ENCODE measurements around the gene TRIM68. TPM values are rescaled to one million over a fixed set of nuclear protein-coding genes. Genes with fewer than 3 reads are reported as not detected.
A peak's percentile ranks its signal among the peaks of the same experiment; 100 is the strongest.

Gene TRIM68
- total RNA-seq, 2 donors from 2014 or later, result 9.1 to 15.2 TPM

DNA sequence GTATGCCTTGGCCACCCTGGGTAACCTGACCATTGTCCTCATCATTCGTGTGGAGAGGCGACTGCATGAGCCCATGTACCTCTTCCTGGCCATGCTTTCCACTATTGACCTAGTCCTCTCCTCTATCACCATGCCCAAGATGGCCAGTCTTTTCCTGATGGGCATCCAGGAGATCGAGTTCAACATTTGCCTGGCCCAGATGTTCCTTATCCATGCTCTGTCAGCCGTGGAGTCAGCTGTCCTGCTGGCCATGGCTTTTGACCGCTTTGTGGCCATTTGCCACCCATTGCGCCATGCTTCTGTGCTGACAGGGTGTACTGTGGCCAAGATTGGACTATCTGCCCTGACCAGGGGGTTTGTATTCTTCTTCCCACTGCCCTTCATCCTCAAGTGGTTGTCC, 31.9 kb upstream of the TRIM68 start:
- no peaks in the 10 kb centered on the region for H3K4me1 ChIP-seq
- intact Hi-C loops (cut with DNase I), result loop anchor here (5.0 kb wide), 1 partner anchor 367 kb away; no protein-coding TSS in a partner anchor
- ATAC-seq (no peak), DNase-seq (no peak)
- no peak overlapping the region for H3K4me3 ChIP-seq
- 70 to 73% methylated on average over 6 of the region's 6 CpGs for WGBS, 2 donors
- TF ChIP-seq, protein P1, sequence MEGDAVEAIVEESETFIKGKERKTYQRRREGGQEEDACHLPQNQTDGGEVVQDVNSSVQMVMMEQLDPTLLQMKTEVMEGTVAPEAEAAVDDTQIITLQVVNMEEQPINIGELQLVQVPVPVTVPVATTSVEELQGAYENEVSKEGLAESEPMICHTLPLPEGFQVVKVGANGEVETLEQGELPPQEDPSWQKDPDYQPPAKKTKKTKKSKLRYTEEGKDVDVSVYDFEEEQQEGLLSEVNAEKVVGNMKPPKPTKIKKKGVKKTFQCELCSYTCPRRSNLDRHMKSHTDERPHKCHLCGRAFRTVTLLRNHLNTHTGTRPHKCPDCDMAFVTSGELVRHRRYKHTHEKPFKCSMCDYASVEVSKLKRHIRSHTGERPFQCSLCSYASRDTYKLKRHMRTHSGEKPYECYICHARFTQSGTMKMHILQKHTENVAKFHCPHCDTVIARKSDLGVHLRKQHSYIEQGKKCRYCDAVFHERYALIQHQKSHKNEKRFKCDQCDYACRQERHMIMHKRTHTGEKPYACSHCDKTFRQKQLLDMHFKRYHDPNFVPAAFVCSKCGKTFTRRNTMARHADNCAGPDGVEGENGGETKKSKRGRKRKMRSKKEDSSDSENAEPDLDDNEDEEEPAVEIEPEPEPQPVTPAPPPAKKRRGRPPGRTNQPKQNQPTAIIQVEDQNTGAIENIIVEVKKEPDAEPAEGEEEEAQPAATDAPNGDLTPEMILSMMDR (IDR thresholded peaks at IDR 0.05), result no peak
- TF ChIP-seq POLR2A (IDR thresholded peaks at IDR 0.05), result no peak
- H3K9me3 ChIP-seq, result no peaks in the 10 kb centered on the region
- H3K36me3 ChIP-seq (replicated peaks in 1 of 2; ENCODE audit: insufficient read depth in 1 of 2, low read depth in 2 of 2), result no peaks in the 10 kb centered on the region
- no peaks in the 10 kb centered on the region for H3K27me3 ChIP-seq
- H3K27ac ChIP-seq, result no peak overlapping the region

DNA sequence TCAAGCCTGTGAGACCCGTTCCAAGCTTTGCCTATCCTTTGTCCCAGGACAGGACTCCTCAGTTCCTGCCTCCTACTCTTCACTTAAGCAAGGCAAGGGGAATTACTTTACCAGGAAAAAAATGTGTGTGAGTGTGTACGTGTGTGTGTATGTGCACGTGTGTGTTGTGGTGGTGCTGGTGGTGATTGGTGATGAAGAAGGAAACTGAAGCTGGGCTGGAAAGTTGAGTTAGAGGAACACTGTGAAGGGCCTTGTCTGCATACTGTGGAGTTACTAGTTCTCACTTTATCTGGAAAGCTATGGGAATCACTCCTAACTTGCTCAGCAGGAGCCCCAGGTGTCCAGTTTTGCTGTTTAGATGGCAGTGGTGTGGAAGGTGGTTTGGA, 29.6 kb upstream of the TRIM68 start:
- no peak overlapping the region for H3K4me3 ChIP-seq
- H3K27ac ChIP-seq, result no peak overlapping the region
- H3K4me1 ChIP-seq, result no peaks in the 10 kb centered on the region
- no peaks in the 10 kb centered on the region for H3K9me3 ChIP-seq
- H3K27me3 ChIP-seq, result no peaks in the 10 kb centered on the region
- 71 to 77% methylated on average over 3 of the region's 3 CpGs for WGBS, 2 donors
- H3K36me3 ChIP-seq (replicated peaks in 1 of 2; ENCODE audit: insufficient read depth in 1 of 2, low read depth in 2 of 2), result no peaks in the 10 kb centered on the region
- ATAC-seq (no peak), DNase-seq (no peak)
- TF ChIP-seq, protein P1 (IDR thresholded peaks at IDR 0.05), result no peak
- no peak for TF ChIP-seq POLR2A (IDR thresholded peaks at IDR 0.05)
- intact Hi-C loops (cut with DNase I), result loop anchor here (5.0 kb wide), 1 partner anchor 370 kb away; no protein-coding TSS in a partner anchor

DNA sequence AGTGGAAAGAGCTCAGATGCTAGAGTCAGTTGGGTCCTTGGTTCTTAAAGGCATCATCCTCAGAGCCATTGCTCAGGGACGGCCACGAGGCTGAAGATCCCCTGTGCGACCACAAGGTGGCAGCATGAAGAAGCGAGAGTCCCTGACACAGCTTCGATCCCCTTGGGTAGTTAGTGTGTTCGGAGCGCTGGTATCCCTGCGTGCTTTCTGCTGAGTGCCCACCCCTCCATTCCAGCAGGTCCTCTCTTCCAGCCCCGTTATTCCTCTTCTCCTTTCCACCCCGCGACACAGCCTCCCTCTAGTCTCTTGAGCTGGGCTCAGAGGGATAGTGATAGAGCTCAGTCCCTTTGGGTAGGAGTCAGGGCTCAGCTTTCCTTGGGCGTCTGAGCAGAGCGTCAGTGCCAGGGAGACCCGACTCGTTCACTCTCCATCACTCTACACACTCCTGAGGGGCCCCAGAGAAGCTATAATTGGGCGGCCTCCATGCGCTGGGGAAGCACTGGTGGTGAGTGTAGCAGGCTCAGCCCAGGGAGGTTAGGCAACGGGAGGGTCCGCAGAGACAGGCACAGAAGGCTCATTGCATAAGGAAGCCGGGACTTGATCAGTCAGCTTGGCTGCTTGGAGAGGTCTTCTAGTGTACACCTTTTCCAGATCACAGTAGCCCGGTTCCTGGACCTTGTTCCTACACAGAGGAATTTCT, 29.1 kb upstream of the TRIM68 start, which contains the start of gene OR51D1:
Gene OR51D1, plus strand, starts transcription at position 516 of the 700 bp plus-strand sequence. CDS start 2,314 bp downstream, outside the sequence.
- 9 to 27% methylated on average over 13 to 21 of the region's 21 CpGs for WGBS, 2 donors
- Histone ChIP-seq H3K4me1 (no peaks in the 10 kb centered on the region), H3K36me3 (replicated peaks in 1 of 2; ENCODE audit: insufficient read depth in 1 of 2, low read depth in 2 of 2) (no peaks in the 10 kb centered on the region), H3K4me3 (no peak within 1 kb of the TSS), H3K27ac (no peak within 1 kb of the TSS), H3K27me3 (no peaks in the 10 kb centered on the region), H3K9me3 (no peaks in the 10 kb centered on the region)
- intact Hi-C loops (cut with DNase I), result loop anchor here (5.0 kb wide), 1 partner anchor 370 kb away; no protein-coding TSS in a partner anchor
- DNase-seq (peak; percentile 73 to 77 (median 75)), ATAC-seq (peak; percentile 94)
- TF ChIP-seq, protein P1 (IDR thresholded peaks at IDR 0.05), result peak; percentile 66 to 89 (median 86)
- no peak for TF ChIP-seq POLR2A (IDR thresholded peaks at IDR 0.05)

DNA sequence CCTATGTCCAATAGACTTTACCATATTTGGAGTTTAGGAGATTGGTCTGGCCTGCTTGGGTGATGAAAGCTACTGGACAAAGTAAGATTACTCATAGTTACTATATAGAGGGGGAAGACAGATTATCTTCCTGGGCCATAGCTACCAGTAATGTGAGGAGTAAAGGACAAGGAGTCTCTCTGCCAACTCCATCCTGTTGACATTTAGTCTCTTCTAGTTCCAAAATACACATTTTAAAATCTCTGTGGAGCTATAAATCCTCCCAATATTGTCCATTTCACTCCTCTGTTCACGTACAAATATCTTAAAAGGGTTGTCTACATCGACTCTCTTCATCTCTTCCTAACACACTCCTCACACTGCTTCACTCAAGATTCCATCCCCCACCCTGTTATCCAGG, 28.1 kb upstream of the TRIM68 start:
- no peak for DNase-seq

More for the DNA sequence above, 28.1 kb upstream of the TRIM68 start:
- 45 to 61% methylated on average over 2 of the region's 2 CpGs for WGBS, 2 donors
- intact Hi-C loops (cut with DNase I), result loop anchor here (5.0 kb wide), 1 partner anchor 371 kb away; no protein-coding TSS in a partner anchor
- Histone ChIP-seq H3K36me3 (replicated peaks in 1 of 2; ENCODE audit: insufficient read depth in 1 of 2, low read depth in 2 of 2) (no peaks in the 10 kb centered on the region), H3K4me1 (no peaks in the 10 kb centered on the region), H3K4me3 (no peak overlapping the region), H3K9me3 (no peaks in the 10 kb centered on the region), H3K27me3 (no peaks in the 10 kb centered on the region), H3K27ac (no peak overlapping the region)
- TF ChIP-seq POLR2A (IDR thresholded peaks at IDR 0.05), result no peak
- TF ChIP-seq, protein P1 (IDR thresholded peaks at IDR 0.05), result no peak
- ATAC-seq, result no peak
